SIG-M5 (cell line): ENCODE results near the gene MAP3K12.

Experiments
- DNase-seq: peaks from one replicate; lab custom pipeline; 2025; lab: John Stamatoyannopoulos, UW

The MAP3K12 gene

DNA sequence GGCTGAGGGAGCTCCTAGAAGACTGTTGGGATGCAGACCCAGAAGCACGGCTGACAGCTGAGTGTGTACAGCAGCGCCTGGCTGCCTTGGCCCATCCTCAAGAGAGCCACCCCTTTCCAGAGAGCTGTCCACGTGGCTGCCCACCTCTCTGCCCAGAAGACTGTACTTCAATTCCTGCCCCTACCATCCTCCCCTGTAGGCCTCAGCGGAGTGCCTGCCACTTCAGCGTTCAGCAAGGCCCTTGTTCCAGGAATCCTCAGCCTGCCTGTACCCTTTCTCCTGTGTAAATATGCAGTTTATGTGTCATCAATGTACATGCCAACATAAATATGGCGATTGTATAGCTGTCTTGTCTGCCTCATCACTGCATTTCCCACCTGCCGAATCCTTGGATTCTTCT, 68.1 kb downstream of the MAP3K12 start:
- no peak for DNase-seq

DNA sequence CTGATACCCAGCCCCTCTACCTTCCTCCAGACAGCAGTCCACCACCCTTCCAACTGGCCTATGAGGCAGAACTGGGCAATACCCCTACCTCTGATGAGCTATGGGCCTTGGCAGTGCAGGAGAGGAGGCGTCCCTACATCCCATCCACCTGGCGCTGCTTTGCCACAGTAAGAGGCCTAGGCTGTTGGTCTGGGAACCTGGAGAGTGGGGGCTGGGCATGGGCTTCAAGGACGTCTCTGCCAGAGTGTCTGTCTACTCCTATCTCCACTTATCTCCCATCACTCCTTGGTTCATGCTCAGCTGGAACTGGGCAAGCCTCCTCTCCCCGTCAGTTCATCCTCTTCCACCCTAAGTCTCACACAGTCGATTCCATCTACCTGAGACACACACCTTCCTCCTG, 69.1 kb downstream of the MAP3K12 start:
- no peak for DNase-seq
